ENCODE measurements around the gene BACE2.

- no peak for TF ChIP-seq POLR2A (IDR thresholded peaks at IDR 0.05)
- no peak for TF ChIP-seq CTCF (IDR thresholded peaks at IDR 0.05)
Measured at GRCh38 chr21:41302976-41303375, 135.0 kb downstream of the BACE2 start.
